ENCODE measurements around the gene GRK5. TPM values are rescaled to one million over a fixed set of nuclear protein-coding genes. Genes with fewer than 3 reads are reported as not detected.

The GRK5 gene
- total and polyA plus RNA-seq, 8 donors: 34.6 to 60.8 (median 54.5) TPM

DNA sequence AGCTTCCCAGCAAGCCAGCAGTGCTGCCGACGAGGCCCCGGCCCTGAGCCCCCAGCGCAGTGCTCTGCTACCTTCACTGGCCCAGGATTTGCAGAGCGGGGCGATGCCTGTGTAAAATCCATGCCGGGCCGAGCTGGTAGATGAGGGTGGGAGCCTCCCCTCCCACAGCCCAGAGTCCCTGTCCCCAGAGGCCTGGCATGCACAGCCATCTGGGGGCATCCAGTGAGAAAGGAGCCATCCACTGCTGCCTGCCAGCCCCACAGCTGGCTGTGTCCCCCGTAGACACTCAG is 218.5 kb downstream of the GRK5 start:
- DNase-seq: peak in 1 of 4 donors; percentile 40
- H3K27me3 ChIP-seq: no peaks in the 10 kb centered on the region
- H3K4me1 ChIP-seq: no peaks in the 10 kb centered on the region
- H3K27ac ChIP-seq: no peak overlapping the region
- intact Hi-C loops (cut with DNase I): no loop called here
- H3K9me3 ChIP-seq: no peaks in the 10 kb centered on the region
- TF ChIP-seq, protein P1, sequence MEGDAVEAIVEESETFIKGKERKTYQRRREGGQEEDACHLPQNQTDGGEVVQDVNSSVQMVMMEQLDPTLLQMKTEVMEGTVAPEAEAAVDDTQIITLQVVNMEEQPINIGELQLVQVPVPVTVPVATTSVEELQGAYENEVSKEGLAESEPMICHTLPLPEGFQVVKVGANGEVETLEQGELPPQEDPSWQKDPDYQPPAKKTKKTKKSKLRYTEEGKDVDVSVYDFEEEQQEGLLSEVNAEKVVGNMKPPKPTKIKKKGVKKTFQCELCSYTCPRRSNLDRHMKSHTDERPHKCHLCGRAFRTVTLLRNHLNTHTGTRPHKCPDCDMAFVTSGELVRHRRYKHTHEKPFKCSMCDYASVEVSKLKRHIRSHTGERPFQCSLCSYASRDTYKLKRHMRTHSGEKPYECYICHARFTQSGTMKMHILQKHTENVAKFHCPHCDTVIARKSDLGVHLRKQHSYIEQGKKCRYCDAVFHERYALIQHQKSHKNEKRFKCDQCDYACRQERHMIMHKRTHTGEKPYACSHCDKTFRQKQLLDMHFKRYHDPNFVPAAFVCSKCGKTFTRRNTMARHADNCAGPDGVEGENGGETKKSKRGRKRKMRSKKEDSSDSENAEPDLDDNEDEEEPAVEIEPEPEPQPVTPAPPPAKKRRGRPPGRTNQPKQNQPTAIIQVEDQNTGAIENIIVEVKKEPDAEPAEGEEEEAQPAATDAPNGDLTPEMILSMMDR (IDR thresholded peaks at IDR 0.05): no peak
- ATAC-seq: no peak
- H3K4me3 ChIP-seq: no peak overlapping the region
- peaks cover 0 to 34% of the 10 kb centered on the region in 2 donors for H3K36me3 ChIP-seq

- Histone ChIP-seq H3K9me3 (no peaks in the 10 kb centered on the region), H3K4me1 (no peaks in the 10 kb centered on the region), H3K36me3 (peaks cover 0 to 42% of the 10 kb centered on the region in 2 donors), H3K27me3 (no peaks in the 10 kb centered on the region), H3K4me3 (no peak overlapping the region), H3K27ac (no peak overlapping the region)
- DNase-seq: no peak
- intact Hi-C loops (cut with DNase I): no loop called here
- TF ChIP-seq, protein P1 (IDR thresholded peaks at IDR 0.05): no peak
- ATAC-seq: no peak
These were observed 219.3 kb downstream of the GRK5 start for GRCh38 chr10:119426699-119427098.

- no peaks in the 10 kb centered on the region for H3K9me3 ChIP-seq
- no peak overlapping the region for H3K27ac ChIP-seq
- intact Hi-C loops (cut with DNase I): no loop called here
- no peak for DNase-seq
- H3K4me3 ChIP-seq: no peak overlapping the region
- peaks cover 0 to 47% of the 10 kb centered on the region in 2 donors for H3K36me3 ChIP-seq
- no peaks in the 10 kb centered on the region for H3K4me1 ChIP-seq
- TF ChIP-seq, protein P1 (IDR thresholded peaks at IDR 0.05): no peak
- ATAC-seq: no peak
- H3K27me3 ChIP-seq: no peaks in the 10 kb centered on the region
These were observed 220.0 kb downstream of the GRK5 start for GRCh38 chr10:119427263-119427864.

GRCh38 chr10:119428789-119429188 is 221.4 kb downstream of the GRK5 start:
- no peak for ATAC-seq

GRCh38 chr10:119429771-119430170 is 222.4 kb downstream of the GRK5 start:
- no peak overlapping the region for H3K27ac ChIP-seq
- no peaks in the 10 kb centered on the region for H3K27me3 ChIP-seq
- DNase-seq: peak in 1 of 4 donors; percentile 13
- H3K36me3 ChIP-seq: peaks cover 0 to 63% of the 10 kb centered on the region in 2 donors
- TF ChIP-seq, protein P1 (IDR thresholded peaks at IDR 0.05): no peak
- H3K4me3 ChIP-seq: no peak overlapping the region
- ATAC-seq: no peak
- H3K4me1 ChIP-seq: no peaks in the 10 kb centered on the region
- no peaks in the 10 kb centered on the region for H3K9me3 ChIP-seq
- intact Hi-C loops (cut with DNase I): no loop called here

More at GRCh38 chr10:119428789-119429188, 221.4 kb downstream of the GRK5 start:
- Histone ChIP-seq H3K27ac (no peak overlapping the region), H3K27me3 (no peaks in the 10 kb centered on the region), H3K4me1 (no peaks in the 10 kb centered on the region), H3K4me3 (no peak overlapping the region), H3K36me3 (peaks cover 0 to 58% of the 10 kb centered on the region in 2 donors), H3K9me3 (no peaks in the 10 kb centered on the region)
- DNase-seq: peak in 1 of 4 donors; percentile 48
- intact Hi-C loops (cut with DNase I): no loop called here
- TF ChIP-seq, protein P1 (IDR thresholded peaks at IDR 0.05): no peak

All from left lung (tissue), 10 donors.